Right lobe of liver (tissue), 6 donors: ENCODE measurements around the gene ANKK1. TPM values are rescaled to one million over a fixed set of nuclear protein-coding genes. Genes with fewer than 3 reads are reported as not detected.

Source experiments
- ATAC-seq, 4 donors: fragments of 200-7000 bp; cut with Tn5 transposase; one replicate each; pipeline ENCODE4 v1.9.1; 2020; ENCODE audit warnings: mild to moderate bottlenecking in 4 of 4, moderate library complexity in 4 of 4
- DNase-seq, 3 donors: peaks; one replicate each; pipeline ENCODE4 v3.0.0-alpha.2; 2020
- H3K27ac ChIP-seq, 3 donors: fragments of 200-600 bp; one replicate each; pipeline ENCODE4 v1.8.0; 2022
- H3K27me3 ChIP-seq, 2 donors: fragments of 200-600 bp; one replicate each; pipeline ENCODE4 v1.8.0; 2022
- H3K36me3 ChIP-seq, 4 donors: fragments of 200-600 bp; sonication (generic) in 1 of 4; one replicate each; pipeline versions ENCODE4 v1.5.1 to v1.8.0; 2017 to 2022; ENCODE audit warnings: control low read depth in 1 of 4
- H3K4me1 ChIP-seq, 4 donors: fragments of 200-600 bp; sonication (generic) in 1 of 4; one replicate each; pipeline versions ENCODE4 v1.5.1 to v1.8.0; 2017 to 2022; ENCODE audit warnings: control low read depth in 1 of 4
- H3K4me3 ChIP-seq, 3 donors: fragments of 200-600 bp; one replicate each; pipeline ENCODE4 v1.8.0; 2022
- H3K9me3 ChIP-seq, 4 donors: fragments of 200-600 bp; sonication (generic) in 1 of 4; one replicate each; pipeline versions ENCODE4 v1.5.1 to v1.8.0; 2017 to 2022; ENCODE audit warnings: control low read depth in 1 of 4
- CTCF ChIP-seq, 4 donors: fragments of 200-600 bp in 3 of 4; fragments of 450-650 bp in 1 of 4; IDR thresholded peaks; one replicate each; pipeline versions ENCODE4 v1.5.1 to v1.8.0; 2016 to 2022; ENCODE audit warnings: antibody characterized with exemption in 4 of 4, mild to moderate bottlenecking in 2 of 4
- POLR2A ChIP-seq: fragments of 450-650 bp; IDR thresholded peaks from one replicate; pipeline ENCODE4 v1.6.1; 2017; ENCODE audit warnings: antibody characterized with exemption, mild to moderate bottlenecking
- WGBS: methylation state at CpG from one replicate; pipeline ENCODE4 v1.1.6; 2018; ENCODE audit warnings: low coverage, low lambda C conversion rate; ENCODE audit not compliant: insufficient coverage; ENCODE audit errors: missing lambda C conversion rate; 5-methylcytosine and 5-hydroxymethylcytosine counted together
- intact Hi-C, 2 donors: fragments of 100-400 bp; cut with DNase I; formaldehyde crosslinking; loops; one replicate each; pipeline versions ENCODE4 v1.11.2 to v1.14.1; 2022
- total RNA-seq, 6 experiments: library from RNA; depleted of rRNA in 2 of 6; stranded (reverse); fragments of >200 nt in 2 of 6; fragmentation: NEBNext Ultra II Directional in 3 of 6; extraction: Animal tissue kit (Norgen Biotek cat#: 25700) in 3 of 6; gene quantifications; one replicate each; pipeline versions ENCODE4 v1.1.0 to v1.2.4, GENCODE V29; 2016 to 2023
- donor health status: DM: no; HTN: yes; CAD: no.
- donor health status: DM: no; HTN: no; CAD: no.
- donor health status: DM: no; HTN: no; CAD: no.
- donor health status: DM: no; HTN: yes; CAD: no.
- donor health status: DM: no; HTN: yes; CAD: no.

The ANKK1 gene
- total RNA-seq, 6 experiments from 2014 or later: 0.12 to 0.15 TPM; not detected in 4

GRCh38 chr11:113396690-113397089 is 9.1 kb downstream of the ANKK1 start:
- intact Hi-C loops: no loop called here
- WGBS: 20% methylated on average over 1 of the region's 1 CpG
- Histone ChIP-seq H3K9me3 (no peaks in the 10 kb centered on the region), H3K27me3 (no peaks in the 10 kb centered on the region), H3K27ac (no peak overlapping the region), H3K4me3 (no peak overlapping the region), H3K4me1 (no peaks in the 10 kb centered on the region), H3K36me3 (no peaks in the 10 kb centered on the region)
- ATAC-seq (no peak), DNase-seq (no peak)
- TF ChIP-seq POLR2A: no peak
- TF ChIP-seq CTCF (IDR thresholded peaks at IDR 0.05): no peak

- intact Hi-C loops: no loop called here
- no peaks in the 10 kb centered on the region for H3K27me3 ChIP-seq
- H3K9me3 ChIP-seq: no peaks in the 10 kb centered on the region
- no peak overlapping the region for H3K27ac ChIP-seq
- no peak overlapping the region for H3K4me3 ChIP-seq
- no peaks in the 10 kb centered on the region for H3K4me1 ChIP-seq
- DNase-seq: no peak
- H3K36me3 ChIP-seq: no peaks in the 10 kb centered on the region
- 80% methylated on average over 4 of the region's 7 CpGs for WGBS
- no peak for TF ChIP-seq POLR2A
- TF ChIP-seq CTCF (IDR thresholded peaks at IDR 0.05): no peak
- no peak for ATAC-seq
Measured at GRCh38 chr11:113397212-113397611, 9.6 kb downstream of the ANKK1 start.

GRCh38 chr11:113397821-113398220 is 10.2 kb downstream of the ANKK1 start:
- no peak overlapping the region for H3K4me3 ChIP-seq
- no peaks in the 10 kb centered on the region for H3K36me3 ChIP-seq
- no peaks in the 10 kb centered on the region for H3K9me3 ChIP-seq
- ATAC-seq (no peak), DNase-seq (no peak)
- no peaks in the 10 kb centered on the region for H3K4me1 ChIP-seq
- intact Hi-C loops: no loop called here
- TF ChIP-seq POLR2A (no peak), CTCF (IDR thresholded peaks at IDR 0.05) (no peak)
- H3K27me3 ChIP-seq: no peaks in the 10 kb centered on the region
- no peak overlapping the region for H3K27ac ChIP-seq
- 92% methylated on average over 2 of the region's 4 CpGs for WGBS

GRCh38 chr11:113398669-113399430 is 11.3 kb downstream of the ANKK1 start:
- ATAC-seq (no peak), DNase-seq (no peak)
- no peak overlapping the region for H3K27ac ChIP-seq
- no peaks in the 10 kb centered on the region for H3K4me1 ChIP-seq
- H3K4me3 ChIP-seq: no peak overlapping the region
- H3K9me3 ChIP-seq: no peaks in the 10 kb centered on the region
- no peaks in the 10 kb centered on the region for H3K36me3 ChIP-seq
- no peak for TF ChIP-seq CTCF (IDR thresholded peaks at IDR 0.05)
- TF ChIP-seq POLR2A: no peak
- H3K27me3 ChIP-seq: no peaks in the 10 kb centered on the region
- WGBS: 69% methylated on average over 6 of the region's 24 CpGs
- intact Hi-C loops: no loop called here
